HG03108 (cell line): ENCODE results near the gene PLLP.

Source experiments
- ATAC-seq: cut with Tn5 transposase; IDR thresholded peaks from one replicate; pipeline ENCODE4 v1.9.1; 2021; ENCODE audit warnings: moderate library complexity; ENCODE audit not compliant: unreplicated experiment

The PLLP gene

DNA sequence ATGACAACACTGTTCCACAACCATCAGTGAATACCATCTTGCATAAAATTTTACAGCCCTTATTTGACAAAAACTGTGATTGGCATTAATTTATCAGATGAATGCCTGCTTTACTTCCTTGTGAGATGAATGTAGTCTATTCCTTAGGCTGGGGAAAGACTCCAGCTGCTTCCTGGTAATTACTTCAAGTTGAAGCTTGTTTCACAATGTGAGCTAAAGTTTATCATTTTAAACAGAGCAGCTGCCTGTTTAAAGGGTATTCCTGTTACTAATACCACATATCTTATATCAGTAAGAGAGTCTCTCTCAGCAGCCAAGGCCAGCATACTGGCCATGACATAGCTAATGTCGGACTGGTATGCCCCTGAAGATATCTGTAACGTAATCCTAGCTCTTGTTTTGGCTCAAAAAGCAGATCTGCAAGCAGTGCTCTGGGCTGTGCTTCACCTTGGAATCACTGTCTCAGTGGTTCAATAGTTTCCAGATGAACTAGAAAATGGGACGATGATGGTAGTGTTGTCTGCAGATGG lies 52.6 kb downstream of the PLLP start:
- no peak for ATAC-seq

DNA sequence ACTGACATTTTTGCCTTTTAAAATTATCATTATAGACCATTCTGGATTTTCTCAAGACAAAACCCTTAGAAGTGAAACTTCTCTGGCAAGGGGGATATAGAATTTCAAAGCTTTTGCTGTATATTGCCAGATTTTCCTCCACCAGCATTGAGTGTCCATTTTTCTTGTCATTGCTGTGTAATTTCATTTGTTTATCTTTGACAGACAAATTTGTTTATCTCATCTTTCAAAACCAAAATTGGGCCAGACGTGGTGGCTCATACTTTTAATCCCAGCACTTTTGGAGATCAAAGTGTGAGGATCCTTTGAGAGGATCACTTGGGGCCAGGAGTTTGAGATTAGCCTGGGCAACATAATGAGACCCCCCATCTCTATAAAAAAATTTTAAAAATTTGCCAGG lies 55.4 kb downstream of the PLLP start:
- no peak for ATAC-seq

DNA sequence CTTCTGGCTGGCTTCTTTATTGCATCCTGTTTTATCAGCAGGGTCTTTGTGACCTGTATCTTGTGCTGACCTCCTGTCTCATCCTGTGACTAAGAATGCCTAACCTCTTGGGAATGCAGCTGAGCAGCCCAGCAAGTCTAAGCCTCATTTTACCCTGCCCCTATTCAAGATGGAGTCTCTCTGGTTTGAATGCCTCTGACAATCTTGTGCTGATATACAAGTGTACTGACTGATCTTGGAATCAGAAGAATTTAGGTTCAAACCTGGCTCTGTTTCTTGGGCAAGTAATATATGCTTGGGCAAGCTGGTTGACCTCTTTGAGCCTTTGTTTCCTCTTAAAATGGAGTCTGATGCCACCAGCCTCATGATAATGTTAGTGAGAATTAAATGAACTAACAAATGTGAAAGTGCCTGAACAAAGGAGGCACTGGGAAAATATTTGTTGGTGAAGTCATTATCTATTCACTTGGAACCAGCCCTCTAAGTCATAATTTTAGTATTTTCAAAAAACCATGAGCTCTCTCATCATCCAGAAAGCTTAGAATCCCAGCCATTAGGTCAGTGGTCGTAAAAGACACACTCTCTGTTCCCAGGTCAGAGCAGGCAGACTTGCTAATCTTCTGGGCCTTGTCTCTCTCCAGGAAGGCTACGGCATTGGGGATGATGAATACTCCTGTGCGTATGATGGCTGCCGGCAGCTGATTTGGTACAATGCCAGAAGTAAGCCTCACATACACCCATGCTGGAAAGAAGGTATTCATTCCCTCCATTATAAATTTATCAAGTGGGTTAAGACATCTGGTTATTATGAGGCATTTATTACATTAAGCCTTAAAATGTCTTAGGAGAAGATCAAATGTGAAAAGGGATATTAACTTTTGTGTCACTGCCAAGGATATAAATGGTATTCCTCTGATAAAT lies 57.5 kb downstream of the PLLP start:
- no peak for ATAC-seq

DNA sequence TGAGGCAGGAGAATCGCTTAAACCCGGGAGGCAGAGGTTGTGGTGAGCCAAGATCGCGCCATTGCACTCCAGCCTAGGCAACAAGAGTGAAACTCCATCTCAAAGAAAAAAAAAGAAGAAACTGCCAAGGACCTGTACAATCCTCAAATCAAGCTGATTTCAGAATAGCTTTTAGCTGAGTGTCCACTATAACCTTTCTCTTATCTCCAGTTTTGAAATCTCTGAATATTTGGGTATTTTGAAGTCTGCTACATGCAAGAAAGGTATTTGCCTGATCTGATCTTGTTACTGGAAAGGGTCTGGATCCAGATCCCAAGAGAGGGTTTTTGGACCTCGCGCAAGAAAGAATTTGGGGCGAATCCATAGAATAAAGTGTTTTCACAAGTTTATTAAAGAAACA lies 58.5 kb downstream of the PLLP start:
- no peak for ATAC-seq

DNA sequence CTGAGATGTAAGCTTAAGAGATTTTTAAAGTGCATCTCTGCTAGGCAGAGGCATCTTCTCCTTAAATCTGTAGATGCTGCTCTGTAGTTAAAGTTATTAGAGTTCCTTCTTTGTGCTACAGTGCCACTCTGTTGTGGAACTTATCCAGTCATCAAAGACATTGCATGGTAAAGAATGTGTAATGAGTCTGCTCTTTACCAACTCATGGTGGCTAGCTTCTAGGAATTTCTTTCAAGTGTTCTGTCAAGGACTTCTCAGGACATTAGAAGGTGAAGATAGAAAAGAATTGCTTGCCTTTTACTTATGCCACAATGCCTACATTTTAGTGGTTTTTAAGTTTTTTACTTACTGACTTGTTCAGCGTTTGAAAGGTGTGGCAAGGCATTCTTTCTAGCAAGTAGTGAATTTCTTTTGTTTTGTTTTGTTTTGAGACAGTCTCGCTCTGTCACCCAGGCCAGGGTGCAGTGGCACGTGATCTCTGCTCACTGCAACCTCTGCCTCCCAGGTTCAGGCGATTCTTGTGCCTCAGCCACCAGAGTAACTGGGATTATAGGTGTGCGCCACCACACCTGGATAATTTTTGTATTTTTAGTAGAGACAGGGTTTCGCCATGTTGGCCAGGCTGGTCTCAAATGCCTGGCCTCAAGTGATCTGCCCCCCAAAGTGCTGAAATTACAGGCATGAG lies 59.7 kb downstream of the PLLP start:
- ATAC-seq: no peak

DNA sequence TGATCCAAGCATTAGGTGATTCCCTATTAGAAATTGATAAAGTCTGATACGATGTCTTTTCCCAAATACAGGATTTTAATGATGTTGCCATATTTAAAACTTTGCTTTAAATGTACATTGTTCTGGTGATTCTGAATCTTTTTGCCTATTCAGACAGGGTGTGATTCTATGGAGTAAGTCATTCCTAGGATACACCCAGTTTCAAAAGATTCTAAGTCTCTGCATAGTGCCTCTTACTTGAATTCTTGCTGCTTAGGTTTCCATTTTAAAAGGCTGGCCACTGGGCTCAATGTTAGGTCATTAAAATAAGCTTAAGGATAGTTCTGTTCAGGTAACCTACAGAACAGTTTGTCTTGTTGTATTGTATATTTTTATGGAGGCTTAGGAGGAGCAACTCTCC lies 61.4 kb downstream of the PLLP start:
- no peak for ATAC-seq

DNA sequence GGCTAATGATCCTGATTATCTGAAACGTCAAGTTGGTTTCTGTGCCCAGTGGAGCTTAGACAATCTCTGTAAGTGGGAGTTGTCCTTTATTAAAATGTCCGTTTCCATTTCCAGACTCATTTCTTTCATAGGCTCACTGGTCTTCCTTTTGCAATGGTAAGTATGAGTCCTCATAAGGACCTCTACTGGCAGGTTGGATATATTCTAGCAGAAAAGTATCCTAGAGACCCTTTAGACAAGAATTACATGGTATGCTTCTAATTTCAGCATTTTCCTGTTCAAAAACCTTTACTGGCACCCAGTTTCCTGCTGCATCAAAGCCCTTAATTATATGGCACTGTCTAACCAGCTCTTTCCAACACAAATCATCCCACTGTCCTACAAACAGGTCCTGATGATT lies 67.5 kb downstream of the PLLP start:
- no peak for ATAC-seq

DNA sequence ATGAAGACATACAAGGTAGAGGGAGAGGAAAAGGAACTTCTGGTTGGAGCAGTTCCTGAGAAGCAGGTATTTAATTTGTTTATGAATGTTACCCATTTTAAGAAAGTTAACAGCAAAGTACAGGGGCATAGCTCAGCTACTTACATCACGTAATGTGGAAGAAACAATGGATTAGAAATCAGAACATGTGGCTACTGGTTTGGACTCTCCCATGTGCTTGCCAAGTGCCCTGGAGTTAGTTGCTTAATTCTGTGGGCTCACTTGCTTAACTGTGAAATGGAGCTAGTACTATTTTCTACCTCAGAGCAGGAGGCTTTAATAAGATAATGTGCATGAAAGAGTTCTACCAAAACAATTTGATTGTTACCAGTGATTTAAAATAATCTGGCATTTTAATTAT lies 71.0 kb downstream of the PLLP start:
- ATAC-seq: no peak

DNA sequence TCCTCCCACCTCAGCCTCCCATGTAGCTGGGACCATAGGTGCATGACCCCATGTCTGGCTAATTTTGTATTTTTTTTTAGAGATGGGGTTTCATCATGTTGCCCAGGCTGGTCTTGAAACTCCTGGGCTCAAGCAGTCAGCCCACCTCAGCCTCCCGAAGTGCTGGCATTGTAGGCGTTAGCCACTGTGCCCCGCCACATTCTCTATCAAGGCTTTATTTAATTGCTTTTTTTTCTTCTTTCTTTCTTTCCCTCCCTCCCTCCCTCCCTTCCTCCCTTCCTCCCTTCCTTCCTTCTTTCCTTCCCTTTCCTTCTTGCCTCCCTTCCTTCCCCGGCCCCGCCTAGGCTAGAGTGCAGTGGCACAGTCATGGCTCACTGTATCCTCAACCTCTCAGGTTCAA lies 74.7 kb downstream of the PLLP start:
- no peak for ATAC-seq

DNA sequence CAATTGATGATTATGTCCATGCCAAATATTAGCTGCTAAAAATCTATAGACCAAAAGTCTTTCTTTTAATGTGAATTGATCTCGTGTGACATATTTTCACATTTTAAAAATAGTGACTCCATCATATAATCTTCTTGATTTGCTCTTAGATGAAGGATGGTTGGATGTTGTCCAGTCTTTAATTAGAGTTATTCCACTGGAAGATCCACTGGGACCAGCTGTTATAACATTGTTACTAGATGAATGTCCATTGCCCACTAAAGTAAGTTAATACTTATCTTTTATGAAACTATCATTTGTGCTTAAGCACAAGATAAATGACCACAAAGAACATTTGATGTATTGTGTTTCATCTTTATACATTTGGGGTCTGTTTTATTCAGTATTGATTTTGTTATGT lies 75.5 kb downstream of the PLLP start:
- no peak for ATAC-seq
